Cardiac fibroblast (primary cell): Measurements from ENCODE around the gene MEPCE.

Experiments
- DNase-seq, 2 donors: peaks; one replicate each; pipeline versions ENCODE4 v3.0.0 to v3.0.0-alpha.2; 2010; ENCODE audit warnings: low read depth in 2 of 2
- H3K4me3 ChIP-seq, 2 donors: replicated peaks in 1 of 2; 1 replicate in 1 of 2; 2 replicates in 1 of 2; pipeline ENCODE4 v1.5.1; 2011; ENCODE audit warnings: low read depth in 2 of 2, low read length in 2 of 2, mild to moderate bottlenecking in 2 of 2, moderate library complexity in 1 of 2
- TF ChIP-seq, protein P1 (sequence below): IDR thresholded peaks from one replicate; pipeline ENCODE4 v1.5.1; 2011; ENCODE audit warnings: low read depth, mild to moderate bottlenecking, low read length, inconsistent platforms

The MEPCE gene

DNA sequence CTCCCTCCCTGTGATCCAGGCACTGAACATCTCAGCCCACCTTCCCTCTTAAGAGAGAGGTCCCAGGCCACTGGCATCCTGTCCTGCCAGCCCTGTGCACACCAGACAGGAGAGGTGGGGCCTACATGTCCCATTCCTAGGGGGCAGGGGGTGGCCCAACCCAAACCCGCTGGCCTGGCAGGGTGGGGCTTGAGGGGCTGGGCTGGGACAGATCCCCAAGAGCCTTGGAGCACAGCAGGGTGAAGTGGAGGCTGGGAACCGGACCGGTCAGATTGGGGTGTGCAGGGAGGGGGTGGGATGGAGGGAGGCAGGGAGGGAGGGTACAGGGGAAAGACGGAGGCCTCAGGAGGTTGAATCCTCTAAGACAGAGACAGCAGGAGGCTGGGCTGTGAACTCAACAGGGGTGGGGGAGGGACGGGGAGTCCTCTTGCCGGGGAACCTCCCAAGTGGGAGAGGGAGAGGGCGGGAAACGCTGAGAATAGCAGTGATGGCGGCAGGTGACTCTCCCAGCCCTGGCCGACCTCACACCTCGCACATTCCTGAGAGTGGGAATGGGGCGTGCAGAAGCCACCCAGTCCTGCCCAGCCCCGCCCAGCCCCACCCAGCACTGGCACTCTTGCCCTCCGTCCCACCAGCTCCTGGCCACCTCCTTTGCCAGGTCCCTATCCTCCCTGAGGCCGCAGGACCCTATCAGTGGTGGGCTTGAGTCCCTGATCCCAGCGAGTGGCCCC lies 42.7 kb downstream of the MEPCE start:
- no peak for DNase-seq
- TF ChIP-seq, protein P1, sequence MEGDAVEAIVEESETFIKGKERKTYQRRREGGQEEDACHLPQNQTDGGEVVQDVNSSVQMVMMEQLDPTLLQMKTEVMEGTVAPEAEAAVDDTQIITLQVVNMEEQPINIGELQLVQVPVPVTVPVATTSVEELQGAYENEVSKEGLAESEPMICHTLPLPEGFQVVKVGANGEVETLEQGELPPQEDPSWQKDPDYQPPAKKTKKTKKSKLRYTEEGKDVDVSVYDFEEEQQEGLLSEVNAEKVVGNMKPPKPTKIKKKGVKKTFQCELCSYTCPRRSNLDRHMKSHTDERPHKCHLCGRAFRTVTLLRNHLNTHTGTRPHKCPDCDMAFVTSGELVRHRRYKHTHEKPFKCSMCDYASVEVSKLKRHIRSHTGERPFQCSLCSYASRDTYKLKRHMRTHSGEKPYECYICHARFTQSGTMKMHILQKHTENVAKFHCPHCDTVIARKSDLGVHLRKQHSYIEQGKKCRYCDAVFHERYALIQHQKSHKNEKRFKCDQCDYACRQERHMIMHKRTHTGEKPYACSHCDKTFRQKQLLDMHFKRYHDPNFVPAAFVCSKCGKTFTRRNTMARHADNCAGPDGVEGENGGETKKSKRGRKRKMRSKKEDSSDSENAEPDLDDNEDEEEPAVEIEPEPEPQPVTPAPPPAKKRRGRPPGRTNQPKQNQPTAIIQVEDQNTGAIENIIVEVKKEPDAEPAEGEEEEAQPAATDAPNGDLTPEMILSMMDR = no peak
- H3K4me3 ChIP-seq = peak overlapping the region in 1 of 2 donors; percentile 2

- TF ChIP-seq, protein P1 = no peak
- peak; percentile 81 to 89 for DNase-seq
- H3K4me3 ChIP-seq = peak overlapping the region; percentile 2 to 8
Observed at GRCh38 chr7:100472854-100473499, 43.3 kb downstream of the MEPCE start.

DNA sequence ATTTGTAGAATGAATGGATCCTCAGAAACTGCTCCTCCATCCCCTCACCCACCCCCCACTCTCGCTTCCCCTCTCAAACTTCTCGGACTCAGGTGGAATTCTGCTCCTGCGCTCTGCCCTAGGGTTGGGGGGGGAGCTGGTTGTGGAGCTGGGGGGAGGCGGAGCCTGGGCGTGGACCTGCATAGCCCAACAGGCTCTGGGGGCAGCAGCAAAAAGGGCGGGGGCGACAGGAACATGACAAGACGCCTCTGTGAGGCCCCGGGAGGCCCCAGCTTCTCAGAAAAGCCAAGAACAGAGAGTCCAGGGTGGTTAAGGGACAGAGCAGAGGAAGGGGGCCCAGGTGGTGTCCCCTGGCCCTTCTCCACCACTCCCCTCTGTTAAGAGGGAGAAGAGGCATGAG lies 45.9 kb downstream of the MEPCE start:
- no peak for DNase-seq
- TF ChIP-seq, protein P1 = no peak
- peak overlapping the region; percentile 90 to 97 for H3K4me3 ChIP-seq

- H3K4me3 ChIP-seq = peak overlapping the region; percentile 90 to 97
- no peak for DNase-seq
- TF ChIP-seq, protein P1 = no peak
Observed at GRCh38 chr7:100476101-100476780, 46.6 kb downstream of the MEPCE start.

DNA sequence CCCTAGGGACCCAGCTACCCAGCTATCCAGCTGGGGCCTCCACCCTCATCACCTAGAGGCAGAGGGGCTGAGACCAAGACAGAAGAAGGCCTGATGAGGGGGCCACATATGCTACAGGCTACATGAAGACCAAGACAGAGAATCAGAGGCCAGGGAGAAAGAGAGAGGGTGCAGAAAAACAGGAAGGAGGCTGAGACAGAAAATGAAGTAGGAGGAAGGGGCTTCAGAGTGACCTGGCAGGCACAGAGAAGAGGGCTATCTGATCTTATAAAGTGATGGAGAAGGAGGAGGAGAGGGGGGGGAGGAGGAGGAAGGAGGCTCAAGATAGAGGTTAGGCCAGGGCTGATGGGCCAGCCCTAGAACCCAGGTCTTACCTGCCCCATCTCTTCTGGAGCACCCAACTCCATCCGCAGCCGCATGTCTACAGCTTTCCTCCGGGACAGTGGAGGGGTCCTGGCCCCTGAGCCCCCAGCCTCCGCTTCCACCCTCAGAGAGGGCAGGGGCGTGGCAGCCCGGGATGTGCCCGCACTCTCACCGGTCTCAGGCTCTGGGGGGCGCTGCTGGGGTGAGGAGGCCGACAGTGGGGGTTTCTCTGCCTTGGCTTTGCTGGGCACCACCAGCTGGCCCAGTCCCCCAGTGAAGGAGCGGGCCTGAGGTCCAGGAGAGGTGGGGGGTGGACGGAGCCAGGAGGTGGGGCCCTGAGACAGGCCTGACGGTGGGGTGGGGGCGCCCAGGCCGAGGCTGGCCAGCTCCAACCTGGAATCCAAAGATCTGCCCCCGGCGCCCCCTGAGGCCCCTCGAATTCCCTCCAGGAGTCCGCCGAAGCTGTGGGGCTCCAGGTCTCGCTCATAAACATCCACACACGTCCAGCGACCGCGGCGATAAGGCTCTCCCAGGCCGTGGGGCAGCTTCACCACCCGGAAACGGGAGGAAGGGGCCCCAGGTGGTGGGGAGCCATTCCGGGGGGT lies 47.6 kb downstream of the MEPCE start:
- no peak for DNase-seq
- TF ChIP-seq, protein P1 = peak; percentile 33
- H3K4me3 ChIP-seq = peak overlapping the region; percentile 90 to 97

GRCh38 chr7:100477871-100478267 lies 48.2 kb downstream of the MEPCE start:
- DNase-seq = no peak
- H3K4me3 ChIP-seq = peak overlapping the region; percentile 90 to 97

More at GRCh38 chr7:100477871-100478267, 48.2 kb downstream of the MEPCE start:
- TF ChIP-seq, protein P1 = no peak
